Natural killer cell (primary cell): Measurements from ENCODE around the gene EXO5. TPM values are rescaled to one million over a fixed set of nuclear protein-coding genes. Genes with fewer than 3 reads are reported as not detected.

ENCODE experiments used
- ATAC-seq, 3 donors: fragments of 150-1000 bp in 2 of 3; fragments of 200-7000 bp in 1 of 3; cut with Tn5 transposase; 1 replicate in 1 of 3; 2 replicates in 2 of 3; pipeline ENCODE4 v1.10.0; 2021; ENCODE audit warnings: mild to moderate bottlenecking in 2 of 3, moderate library complexity in 2 of 3
- DNase-seq, 2 donors: peaks; one replicate each; pipeline versions ENCODE4 v3.0.0 to v3.0.0-alpha.2; 2013 to 2021; ENCODE audit warnings: mixed read lengths in 1 of 2
- H3K27ac ChIP-seq: one replicate; pipeline ENCODE4 v1.5.1; 2013; ENCODE audit warnings: mild to moderate bottlenecking, low read length
- H3K27me3 ChIP-seq: one replicate; pipeline ENCODE4 v1.6.1; 2013; ENCODE audit warnings: low read length; ENCODE audit not compliant: control insufficient read depth, insufficient read depth
- H3K36me3 ChIP-seq: one replicate; pipeline ENCODE4 v1.6.1; 2013; ENCODE audit warnings: low read length; ENCODE audit not compliant: control insufficient read depth, insufficient read depth
- H3K4me1 ChIP-seq: one replicate; pipeline ENCODE4 v1.6.1; 2013; ENCODE audit warnings: low read length; ENCODE audit not compliant: control insufficient read depth, insufficient read depth
- H3K4me3 ChIP-seq: one replicate; pipeline ENCODE4 v1.5.1; 2013; ENCODE audit warnings: low read length
- H3K9me3 ChIP-seq: one replicate; pipeline ENCODE4 v1.6.1; 2013; ENCODE audit warnings: low read length; ENCODE audit not compliant: control insufficient read depth, insufficient read depth
- H3K27ac Mint-ChIP-seq, 2 donors: one replicate each; pipeline ENCODE4 v1.8.0; 2022; ENCODE audit warnings: mild to moderate bottlenecking in 2 of 2, mixed read lengths in 2 of 2, moderate library complexity in 1 of 2
- H3K27me3 Mint-ChIP-seq, 2 donors: one replicate each; pipeline ENCODE4 v1.8.0; 2022; ENCODE audit warnings: low read depth in 2 of 2, mixed read lengths in 2 of 2
- H3K36me3 Mint-ChIP-seq: one replicate; pipeline ENCODE4 v1.8.0; 2022; ENCODE audit warnings: mixed read lengths
- H3K4me1 Mint-ChIP-seq, 2 donors: one replicate each; pipeline ENCODE4 v1.8.0; 2022; ENCODE audit warnings: mixed read lengths in 2 of 2
- H3K4me3 Mint-ChIP-seq: one replicate; pipeline ENCODE4 v1.8.0; 2022; ENCODE audit warnings: mild to moderate bottlenecking, moderate library complexity, mixed read lengths
- H3K9me3 Mint-ChIP-seq, 2 donors: one replicate each; pipeline ENCODE4 v1.8.0; 2022; ENCODE audit warnings: mixed read lengths in 2 of 2
- CTCF ChIP-seq: fragments of 200-600 bp; IDR thresholded peaks from one replicate; pipeline ENCODE4 v1.8.0; 2022; ENCODE audit warnings: antibody characterized with exemption
- WGBS: methylation state at CpG from one replicate; pipeline ENCODE4 v1.1.7; 2013; ENCODE audit warnings: missing lambda C conversion rate; ENCODE audit not compliant: insufficient coverage; 5-methylcytosine and 5-hydroxymethylcytosine counted together
- intact Hi-C: fragments of 100-400 bp; cut with micrococcal nuclease; formaldehyde crosslinking; loops from one replicate; pipeline ENCODE4 v1.14.2; 2022
- total RNA-seq, 4 donors: library from RNA; stranded (reverse); fragments of 120-200 nt in 1 of 4; gene quantifications; one replicate each; pipeline versions ENCODE4 v1.2.3 to v1.2.4, GENCODE V29; 2013 to 2022

EXO5 gene
- total RNA-seq, 3 donors from 2014 or later (not counting 1 experiment from before 2014, with no cell fraction given): 9.6 to 17.0 (median 10.1) TPM

- Histone ChIP-seq H3K36me3 (no peaks in the 10 kb centered on the region), H3K27me3 (no peaks in the 10 kb centered on the region), H3K27ac (no peak overlapping the region), H3K4me3 (no peak overlapping the region), H3K4me1 (no peaks in the 10 kb centered on the region), H3K9me3 (no peaks in the 10 kb centered on the region)
- no peak overlapping the region for H3K27ac Mint-ChIP-seq
- no peak for TF ChIP-seq CTCF
- H3K4me1 Mint-ChIP-seq: no peaks in the 10 kb centered on the region
- WGBS: 82% methylated on average over 3 of the region's 4 CpGs
- DNase-seq (no peak), ATAC-seq (no peak)
- no peak overlapping the region for H3K4me3 Mint-ChIP-seq
- intact Hi-C loops: no loop called here
- H3K27me3 Mint-ChIP-seq: peaks cover 9 to 11% of the 10 kb centered on the region in 2 donors
- no peaks in the 10 kb centered on the region for H3K36me3 Mint-ChIP-seq
- no peaks in the 10 kb centered on the region for H3K9me3 Mint-ChIP-seq
These were observed 54.7 kb downstream of the EXO5 start for GRCh38 chr1:40563266-40563665.

GRCh38 chr1:40564506-40564905 is 55.9 kb downstream of the EXO5 start:
- H3K27ac Mint-ChIP-seq: no peak overlapping the region
- peaks cover 9 to 11% of the 10 kb centered on the region in 2 donors for H3K27me3 Mint-ChIP-seq
- no peaks in the 10 kb centered on the region for H3K36me3 ChIP-seq
- WGBS: 64% methylated on average over 2 of the region's 3 CpGs
- H3K4me1 ChIP-seq: no peaks in the 10 kb centered on the region
- H3K4me1 Mint-ChIP-seq: no peaks in the 10 kb centered on the region
- H3K4me3 Mint-ChIP-seq: no peak overlapping the region
- no peak overlapping the region for H3K27ac ChIP-seq
- intact Hi-C loops: no loop called here
- H3K27me3 ChIP-seq: no peaks in the 10 kb centered on the region
- H3K9me3 Mint-ChIP-seq: no peaks in the 10 kb centered on the region
- no peak for DNase-seq
- H3K9me3 ChIP-seq: no peaks in the 10 kb centered on the region
- no peaks in the 10 kb centered on the region for H3K36me3 Mint-ChIP-seq
- no peak for TF ChIP-seq CTCF
- ATAC-seq: no peak
- H3K4me3 ChIP-seq: no peak overlapping the region

GRCh38 chr1:40564913-40565312 is 56.3 kb downstream of the EXO5 start:
- ATAC-seq: no peak
- no peaks in the 10 kb centered on the region for H3K9me3 ChIP-seq
- H3K27me3 ChIP-seq: no peaks in the 10 kb centered on the region
- no peak for DNase-seq
- no peak overlapping the region for H3K27ac ChIP-seq
- no peaks in the 10 kb centered on the region for H3K9me3 Mint-ChIP-seq
- H3K27me3 Mint-ChIP-seq: peaks cover 9 to 11% of the 10 kb centered on the region in 2 donors
- 100% methylated on average over 1 of the region's 3 CpGs for WGBS
- H3K4me1 Mint-ChIP-seq: no peaks in the 10 kb centered on the region
- no peaks in the 10 kb centered on the region for H3K4me1 ChIP-seq
- no peak overlapping the region for H3K27ac Mint-ChIP-seq
- H3K36me3 ChIP-seq: no peaks in the 10 kb centered on the region
- intact Hi-C loops: no loop called here
- no peak for TF ChIP-seq CTCF
- H3K4me3 Mint-ChIP-seq: no peak overlapping the region
- no peaks in the 10 kb centered on the region for H3K36me3 Mint-ChIP-seq
- H3K4me3 ChIP-seq: no peak overlapping the region

Other genes with a start within 250 kb of the EXO5 start
- gene COL9A2, start 191.5 kb upstream of the EXO5 start, total RNA-seq: 1 to 10 TPM; 2.4 to 2.6 (median 2.5) TPM
- gene SMAP2, start 135.0 kb upstream of the EXO5 start, total RNA-seq: 100 to 1,000 TPM in 2 of 3 donors, 10 to 100 TPM in 1; 95.0 to 136 (median 127) TPM
- 1 to 10 TPM; 2.2 to 2.4 (median 2.3) TPM for gene ZFP69B, start 58.3 kb upstream of the EXO5 start, total RNA-seq
- 1 to 10 TPM; 4.6 to 5.4 (median 4.6) TPM for gene ZFP69, start 31.5 kb upstream of the EXO5 start, total RNA-seq
- gene ZNF684, start 22.9 kb downstream of the EXO5 start, total RNA-seq: 1 to 10 TPM; 5.5 to 9.7 (median 5.7) TPM
- gene RIMS3, start 156.9 kb downstream of the EXO5 start, total RNA-seq: 1 to 10 TPM in 2 of 3 donors, under 1 TPM in 1; 0.56 to 2.1 (median 1.1) TPM
- gene NFYC, start 182.9 kb downstream of the EXO5 start, total RNA-seq: 10 to 100 TPM; 38.7 to 60.4 (median 48.5) TPM